ENCODE measurements around the gene TYW1. TPM values are rescaled to one million over a fixed set of nuclear protein-coding genes. Genes with fewer than 3 reads are reported as not detected.
"Not testable (repeated sequence)": the region's sequence is repeated elsewhere in the genome, so short reads cannot be mapped to it uniquely, and the experiment has no call there.

Gene TYW1
- total and polyA plus RNA-seq, 2 of the 8 experiments (the other 6 are each of a cell fraction or from before 2014, with no cell fraction given): 8.8 to 16.2 TPM

- H3K18ac ChIP-seq (ENCODE audit: extremely low read depth, low read length); H3K4me1 ChIP-seq (replicated peaks in 1 of 4; ENCODE audit: control insufficient read depth in 3 of 4, insufficient read depth in 4 of 4, low read length in 3 of 4); H2BK5ac ChIP-seq (ENCODE audit: low read depth, low read length); H2BK12ac ChIP-seq (ENCODE audit: low read depth, low read length); H3K23me2 ChIP-seq (ENCODE audit: low read depth, low read length); H2AFZ ChIP-seq (ENCODE audit: low read length); H3K9me3 ChIP-seq (ENCODE audit: insufficient read depth in 2 of 2, low read depth in 1 of 2, low read length in 1 of 2); H3K56ac ChIP-seq (replicated peaks; ENCODE audit: insufficient read length, low read depth, low read length); H4K8ac ChIP-seq (ENCODE audit: extremely low read depth, insufficient read depth, low read length); H3K36me3 ChIP-seq (ENCODE audit: control insufficient read depth in 2 of 4, insufficient read depth in 4 of 4, low read length in 3 of 4); CTCF ChIA-PET (ENCODE audit: partially characterized antibody); H3K79me2 ChIP-seq (ENCODE audit: control insufficient read depth in 1 of 2, insufficient read depth in 2 of 2, low read length in 2 of 2); H3K4me2 ChIP-seq (ENCODE audit: insufficient read depth in 1 of 2, low read depth in 2 of 2, low read length in 2 of 2); H4K20me1 ChIP-seq (replicated peaks in 1 of 2; ENCODE audit: control insufficient read depth in 1 of 2, insufficient read depth in 2 of 2, low read length in 2 of 2); H3K9ac ChIP-seq (replicated peaks in 1 of 4; ENCODE audit: extremely low read depth in 1 of 4, low read depth in 3 of 4, low read length in 3 of 4); H3K27me3 ChIP-seq (replicated peaks in 1 of 4; ENCODE audit: control insufficient read depth in 3 of 4, extremely low read depth in 1 of 4, insufficient read depth in 3 of 4, low read length in 3 of 4); H4K91ac ChIP-seq (replicated peaks; ENCODE audit: insufficient read length, low read length); H3K23ac ChIP-seq (ENCODE audit: insufficient read length); H4K5ac ChIP-seq (ENCODE audit: insufficient read length, low read depth, low read length); H3K14ac ChIP-seq (ENCODE audit: insufficient read length); POLR2A ChIA-PET (ENCODE audit: partially characterized antibody); H2BK120ac ChIP-seq (replicated peaks; ENCODE audit: low read depth, low read length); H2BK15ac ChIP-seq (ENCODE audit: low read length); DNase-seq (ENCODE audit: low read depth in 1 of 2, low spot score in 2 of 2); H2BK20ac ChIP-seq (ENCODE audit: low read length); H3K79me1 ChIP-seq (ENCODE audit: low read depth, low read length); H3K27ac ChIP-seq (ENCODE audit: low read depth, low read length); H3K4me3 ChIP-seq (ENCODE audit: extremely low read depth in 1 of 4, insufficient read depth in 2 of 4, low read depth in 3 of 4, low read length in 4 of 4); FAIRE-seq; H3K4ac ChIP-seq (replicated peaks; ENCODE audit: insufficient read length, low read depth, low read length); H2AK5ac ChIP-seq (ENCODE audit: low read depth, low read length): not testable (repeated sequence)
- 86% methylated on average over 1 of the region's 1 CpG; no CpG with 5 or more reads in 1 of the 2 experiments for WGBS, 2 experiments (ENCODE audit: extremely low coverage in 1 of 2, insufficient coverage in 1 of 2, insufficient read length in 1 of 2, insufficient replicate concordance in 2 of 2, low coverage in 1 of 2, low lambda C conversion rate in 2 of 2, missing lambda C conversion rate in 1 of 2)
Observed at GRCh38 chr7:67130766-67131165, 134.1 kb downstream of the TYW1 start.

GRCh38 chr7:67134912-67135311 lies 138.3 kb downstream of the TYW1 start:
- H4K91ac ChIP-seq (replicated peaks; ENCODE audit: insufficient read length, low read length); H3K4me1 ChIP-seq (replicated peaks in 1 of 4; ENCODE audit: control insufficient read depth in 3 of 4, insufficient read depth in 4 of 4, low read length in 3 of 4); H3K27me3 ChIP-seq (replicated peaks in 1 of 4; ENCODE audit: control insufficient read depth in 3 of 4, extremely low read depth in 1 of 4, insufficient read depth in 3 of 4, low read length in 3 of 4); H3K23ac ChIP-seq (ENCODE audit: insufficient read length); H3K23me2 ChIP-seq (ENCODE audit: low read depth, low read length); H3K79me2 ChIP-seq (ENCODE audit: control insufficient read depth in 1 of 2, insufficient read depth in 2 of 2, low read length in 2 of 2); H3K14ac ChIP-seq (ENCODE audit: insufficient read length); H3K9ac ChIP-seq (replicated peaks in 1 of 4; ENCODE audit: extremely low read depth in 1 of 4, low read depth in 3 of 4, low read length in 3 of 4); H3K9me3 ChIP-seq (ENCODE audit: insufficient read depth in 2 of 2, low read depth in 1 of 2, low read length in 1 of 2); H2BK15ac ChIP-seq (ENCODE audit: low read length); H2BK120ac ChIP-seq (replicated peaks; ENCODE audit: low read depth, low read length); H3K18ac ChIP-seq (ENCODE audit: extremely low read depth, low read length); H2AK5ac ChIP-seq (ENCODE audit: low read depth, low read length); H4K8ac ChIP-seq (ENCODE audit: extremely low read depth, insufficient read depth, low read length); H2AFZ ChIP-seq (ENCODE audit: low read length); H2BK12ac ChIP-seq (ENCODE audit: low read depth, low read length); DNase-seq (ENCODE audit: low read depth in 1 of 2, low spot score in 2 of 2); H3K4ac ChIP-seq (replicated peaks; ENCODE audit: insufficient read length, low read depth, low read length); H2BK20ac ChIP-seq (ENCODE audit: low read length); FAIRE-seq; H3K36me3 ChIP-seq (ENCODE audit: control insufficient read depth in 2 of 4, insufficient read depth in 4 of 4, low read length in 3 of 4); H4K20me1 ChIP-seq (replicated peaks in 1 of 2; ENCODE audit: control insufficient read depth in 1 of 2, insufficient read depth in 2 of 2, low read length in 2 of 2); H3K56ac ChIP-seq (replicated peaks; ENCODE audit: insufficient read length, low read depth, low read length); H3K27ac ChIP-seq (ENCODE audit: low read depth, low read length); H3K79me1 ChIP-seq (ENCODE audit: low read depth, low read length); POLR2A ChIA-PET (ENCODE audit: partially characterized antibody); H4K5ac ChIP-seq (ENCODE audit: insufficient read length, low read depth, low read length); H3K4me2 ChIP-seq (ENCODE audit: insufficient read depth in 1 of 2, low read depth in 2 of 2, low read length in 2 of 2); H3K4me3 ChIP-seq (ENCODE audit: extremely low read depth in 1 of 4, insufficient read depth in 2 of 4, low read depth in 3 of 4, low read length in 4 of 4); H2BK5ac ChIP-seq (ENCODE audit: low read depth, low read length): not testable (repeated sequence)
- 90% methylated on average over 1 of the region's 1 CpG; no CpG with 5 or more reads in 1 of the 2 experiments for WGBS, 2 experiments (ENCODE audit: extremely low coverage in 1 of 2, insufficient coverage in 1 of 2, insufficient read length in 1 of 2, insufficient replicate concordance in 2 of 2, low coverage in 1 of 2, low lambda C conversion rate in 2 of 2, missing lambda C conversion rate in 1 of 2)
- CTCF ChIA-PET (ENCODE audit: partially characterized antibody): interaction anchor here (0.6 kb wide), 1 partner anchor 267 kb away, joined by 3 read pairs; no protein-coding TSS in a partner anchor

Data from H1 (cell line).